HepG2 (cell line): ENCODE data around the gene ARHGAP33.

Source experiments
- CTCF ChIP-seq: sonication (generic); formaldehyde crosslinking; IDR thresholded peaks from 2 replicates; pipeline ENCODE4 v1.5.0; 2020; ENCODE audit warnings: mild to moderate bottlenecking, missing genetic modification reagents, moderate library complexity
- IRF2 ChIP-seq: IDR thresholded peaks from 2 replicates; pipeline ENCODE4 v1.6.1; 2018; ENCODE audit warnings: missing genetic modification reagents, missing compliant biosample characterization
- MATR3 ChIP-seq: sonication (generic); formaldehyde crosslinking; IDR thresholded peaks from 2 replicates; pipeline ENCODE4 v1.4.0; 2020; ENCODE audit warnings: missing genetic modification reagents
- MXI1 ChIP-seq: IDR thresholded peaks from 3 replicates; pipeline ENCODE4 v1.6.1; 2012; ENCODE audit warnings: low read depth, low read length, inconsistent platforms, borderline replicate concordance
- PPARG ChIP-seq: conservative IDR thresholded peaks from 2 replicates; pipeline ENCODE4 v1.6.1; 2016; ENCODE audit warnings: missing biosample characterization, missing genetic modification reagents
- REL ChIP-seq: sonication (generic); formaldehyde crosslinking; conservative IDR thresholded peaks from 2 replicates; pipeline ENCODE4 v1.8.0; 2022; ENCODE audit warnings: mild to moderate bottlenecking, missing genetic modification reagents, moderate library complexity
- RNF2 ChIP-seq: fragments of 450-650 bp; conservative IDR thresholded peaks from 2 replicates; pipeline ENCODE4 v1.6.1; 2016; ENCODE audit warnings: low read depth
- SIX1 ChIP-seq: sonication (generic); formaldehyde crosslinking; IDR thresholded peaks from 2 replicates; pipeline ENCODE4 v1.4.0; 2020; ENCODE audit warnings: missing genetic modification reagents, borderline replicate concordance
- ZNF318 ChIP-seq: sonication (generic); formaldehyde crosslinking; IDR thresholded peaks from 2 replicates; pipeline ENCODE4 v1.4.0; 2020; ENCODE audit warnings: mild to moderate bottlenecking, missing genetic modification reagents
- ZNF407 ChIP-seq: sonication (generic); formaldehyde crosslinking; IDR thresholded peaks from one replicate; pipeline ENCODE4 v1.5.1; 2020; ENCODE audit warnings: mild to moderate bottlenecking, missing genetic modification reagents; ENCODE audit errors: not compliant biosample characterization
- ZNF747 ChIP-seq: sonication (generic); formaldehyde crosslinking; IDR thresholded peaks from 2 replicates; pipeline ENCODE4 v1.8.1; 2023; ENCODE audit warnings: missing genetic modification reagents, mild to moderate bottlenecking, borderline replicate concordance
- TF ChIP-seq, protein P1 (sequence below): sonication (generic); formaldehyde crosslinking; IDR thresholded peaks from 2 replicates; pipeline ENCODE4 v1.8.0; 2022; ENCODE audit warnings: mild to moderate bottlenecking, missing genetic modification reagents; ENCODE audit not compliant: insufficient replicate concordance

- TF ChIP-seq ZNF407 (CRISPR knock-in tag) (no peak), ZNF747 (CRISPR knock-in tag) (no peak), PPARG (CRISPR knock-in tag) (no peak), MXI1 (no peak), ZNF318 (no peak), CTCF (CRISPR knock-in tag) (no peak), REL (CRISPR knock-in tag) (no peak), IRF2 (no peak), SIX1 (CRISPR knock-in tag) (no peak), MATR3 (CRISPR knock-in tag) (no peak), RNF2 (no peak)
- TF ChIP-seq, protein P1, sequence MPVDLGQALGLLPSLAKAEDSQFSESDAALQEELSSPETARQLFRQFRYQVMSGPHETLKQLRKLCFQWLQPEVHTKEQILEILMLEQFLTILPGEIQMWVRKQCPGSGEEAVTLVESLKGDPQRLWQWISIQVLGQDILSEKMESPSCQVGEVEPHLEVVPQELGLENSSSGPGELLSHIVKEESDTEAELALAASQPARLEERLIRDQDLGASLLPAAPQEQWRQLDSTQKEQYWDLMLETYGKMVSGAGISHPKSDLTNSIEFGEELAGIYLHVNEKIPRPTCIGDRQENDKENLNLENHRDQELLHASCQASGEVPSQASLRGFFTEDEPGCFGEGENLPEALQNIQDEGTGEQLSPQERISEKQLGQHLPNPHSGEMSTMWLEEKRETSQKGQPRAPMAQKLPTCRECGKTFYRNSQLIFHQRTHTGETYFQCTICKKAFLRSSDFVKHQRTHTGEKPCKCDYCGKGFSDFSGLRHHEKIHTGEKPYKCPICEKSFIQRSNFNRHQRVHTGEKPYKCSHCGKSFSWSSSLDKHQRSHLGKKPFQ (CRISPR knock-in tag), result no peak
Measured at GRCh38 chr19:35727956-35728706, 47.2 kb upstream of the ARHGAP33 start.
